Stimulated activated CD4-positive, alpha-beta T cell treated with anti-CD3 and anti-CD28 coated beads, Interleukin-2, amount 100 ng/mL, for 48 hours (primary cell): ENCODE results near the gene KCNJ5.

ENCODE experiments used
- DNase-seq, 2 donors: peaks; one replicate each; pipeline ENCODE4 v3.0.0-alpha.2; 2020

Gene KCNJ5

GRCh38 chr11:128890543-128891368 lies at the start of gene KCNJ5:
TSS of gene KCNJ5 (plus strand) at chr11:128891356. CDS start at chr11:128911274, 19,918 bp downstream.
- DNase-seq: no peak

- DNase-seq: no peak
Measured at GRCh38 chr11:128841461-128842072, 49.6 kb upstream of the KCNJ5 start.

GRCh38 chr11:128843198-128843785 lies 47.9 kb upstream of the KCNJ5 start:
- DNase-seq: no peak

- DNase-seq: no peak
Measured at GRCh38 chr11:128845334-128845780, 45.8 kb upstream of the KCNJ5 start.

- DNase-seq: no peak
Measured at GRCh38 chr11:128846985-128847384, 44.2 kb upstream of the KCNJ5 start.

GRCh38 chr11:128848815-128849455 lies 42.2 kb upstream of the KCNJ5 start:
- DNase-seq: peak; percentile 71 to 72

- no peak for DNase-seq
Measured at GRCh38 chr11:128852327-128853023, 38.7 kb upstream of the KCNJ5 start.

GRCh38 chr11:128853559-128853958 lies 37.6 kb upstream of the KCNJ5 start:
- DNase-seq: no peak

- no peak for DNase-seq
Measured at GRCh38 chr11:128854841-128855240, 36.3 kb upstream of the KCNJ5 start.

GRCh38 chr11:128856241-128856640 lies 34.9 kb upstream of the KCNJ5 start:
- no peak for DNase-seq

- DNase-seq: no peak
Measured at GRCh38 chr11:128857341-128857740, 33.8 kb upstream of the KCNJ5 start.

GRCh38 chr11:128859563-128860441 lies 31.4 kb upstream of the KCNJ5 start:
- peak; percentile 77 to 81 for DNase-seq

GRCh38 chr11:128860571-128861361 lies 30.4 kb upstream of the KCNJ5 start:
- no peak for DNase-seq

GRCh38 chr11:128862406-128862805 lies 28.8 kb upstream of the KCNJ5 start:
- DNase-seq: no peak

- DNase-seq: no peak
Measured at GRCh38 chr11:128862908-128863660, 28.1 kb upstream of the KCNJ5 start.

GRCh38 chr11:128865490-128865889 lies 25.7 kb upstream of the KCNJ5 start:
- no peak for DNase-seq

- no peak for DNase-seq
Measured at GRCh38 chr11:128867277-128867676, 23.9 kb upstream of the KCNJ5 start, which contains the start of gene KCNJ1. TSS of gene KCNJ1 (minus strand) at chr11:128867296. CDS start at chr11:128840243, 27,053 bp downstream.

- DNase-seq: no peak
Measured at GRCh38 chr11:128868841-128869671, 22.1 kb upstream of the KCNJ5 start.

- DNase-seq: no peak
Measured at GRCh38 chr11:128871168-128871610, 20.0 kb upstream of the KCNJ5 start.
